ENCODE data around the gene AK1. TPM values are rescaled to one million over a fixed set of nuclear protein-coding genes. Genes with fewer than 3 reads are reported as not detected.

AK1 gene
- total and polyA plus RNA-seq, 10 of the 15 experiments (the other 5 are each of a cell fraction or from before 2014, with no cell fraction given): 0.23 to 3.1 (median 1.8) TPM

DNA sequence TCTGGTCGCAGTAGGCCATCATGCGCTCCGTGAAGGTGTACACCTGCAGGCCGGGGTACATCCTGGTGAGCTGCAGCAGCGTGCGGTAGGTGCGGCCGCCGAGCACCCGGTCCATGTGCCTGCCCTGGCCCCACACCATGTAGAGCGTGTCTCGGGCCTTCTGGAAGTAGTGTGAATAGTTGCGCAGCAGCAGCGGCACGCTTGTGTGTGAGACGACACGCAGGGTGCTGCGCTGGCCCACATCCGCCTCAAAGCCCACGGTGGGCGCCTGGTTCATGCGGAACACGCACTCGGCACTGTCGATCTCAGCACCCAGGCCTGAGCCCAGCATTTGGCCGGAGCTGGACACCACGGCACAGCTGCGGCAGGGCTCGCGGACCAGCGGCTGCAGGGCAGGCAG is 34.8 kb upstream of the AK1 start:
- Histone ChIP-seq H3K27ac (ENCODE audit: control insufficient read depth, insufficient read depth) (peak overlapping the region; percentile 86), H3K9me3 (replicated peaks; ENCODE audit: control insufficient read depth, insufficient read depth, low read length) (no peaks in the 10 kb centered on the region), H3K4me3 (no peak overlapping the region), H3K4me1 (ENCODE audit: control insufficient read depth, insufficient read depth, low read length) (peaks cover 40% of the 10 kb centered on the region), H3K9ac (ENCODE audit: control insufficient read depth, insufficient read depth, low read length) (peak overlapping the region; percentile 57), H2AFZ (ENCODE audit: control insufficient read depth, low read depth, low read length) (no peak overlapping the region), H3K27me3 (replicated peaks in 1 of 2; ENCODE audit: control insufficient read depth in 2 of 2, insufficient read depth in 2 of 2, low read length in 1 of 2) (no peaks in the 10 kb centered on the region), H3K79me2 (ENCODE audit: control insufficient read depth, insufficient read depth, low read length) (peaks cover 39% of the 10 kb centered on the region), H3K4me2 (ENCODE audit: control insufficient read depth, insufficient read depth) (peak overlapping the region; percentile 90), H4K20me1 (ENCODE audit: control insufficient read depth, insufficient read depth) (no peaks in the 10 kb centered on the region), H3K36me3 (ENCODE audit: control insufficient read depth in 2 of 2, insufficient read depth in 2 of 2, low read length in 1 of 2) (peaks cover 10 to 22% of the 10 kb centered on the region in 2 experiments; a peak in 2 of 4 replicates)
- ChIA-PET RAD21 (ENCODE audit: unreplicated experiment) (interaction anchor here (1.3 to 1.7 kb wide), 2 partner anchors 9 to 141 kb away, joined by 3 to 4 read pairs; no protein-coding TSS in a partner anchor), CTCF (interaction anchor here (1.3 to 1.7 kb wide), 3 partner anchors 8 to 43 kb away, joined by 3 to 7 read pairs (median 5); no protein-coding TSS in a partner anchor), POLR2A (interaction anchor here (1.4 to 6.9 kb wide), 2 partner anchors 10 to 23 kb away, joined by 3 to 166 read pairs; partner anchors contain the start of gene ST6GALNAC6), SMC1A (ENCODE audit: uncharacterized antibody, unreplicated experiment) (interaction anchor here (0.7 kb wide), 1 partner anchor 133 kb away, joined by 3 read pairs; no protein-coding TSS in a partner anchor)
- intact Hi-C loops (cut with micrococcal nuclease; ENCODE audit: unreplicated experiment): no loop called here
- WGBS (ENCODE audit: insufficient coverage, insufficient replicate concordance, low lambda C conversion rate, missing lambda C conversion rate): 98% methylated on average over 23 of the region's 31 CpGs
- no peak for ATAC-seq
- in situ Hi-C loops (cut with MboI): loop anchor here (5.0 kb wide), 1 partner anchor 175 kb away; the partner anchor contains the start of gene TOR2A
- no peak for FAIRE-seq
- no TSS peak for BruUV-seq (replicated peaks)
- no peak for DNase-seq (ENCODE audit: low read depth, low spot score)
- TF ChIP-seq, protein P1, sequence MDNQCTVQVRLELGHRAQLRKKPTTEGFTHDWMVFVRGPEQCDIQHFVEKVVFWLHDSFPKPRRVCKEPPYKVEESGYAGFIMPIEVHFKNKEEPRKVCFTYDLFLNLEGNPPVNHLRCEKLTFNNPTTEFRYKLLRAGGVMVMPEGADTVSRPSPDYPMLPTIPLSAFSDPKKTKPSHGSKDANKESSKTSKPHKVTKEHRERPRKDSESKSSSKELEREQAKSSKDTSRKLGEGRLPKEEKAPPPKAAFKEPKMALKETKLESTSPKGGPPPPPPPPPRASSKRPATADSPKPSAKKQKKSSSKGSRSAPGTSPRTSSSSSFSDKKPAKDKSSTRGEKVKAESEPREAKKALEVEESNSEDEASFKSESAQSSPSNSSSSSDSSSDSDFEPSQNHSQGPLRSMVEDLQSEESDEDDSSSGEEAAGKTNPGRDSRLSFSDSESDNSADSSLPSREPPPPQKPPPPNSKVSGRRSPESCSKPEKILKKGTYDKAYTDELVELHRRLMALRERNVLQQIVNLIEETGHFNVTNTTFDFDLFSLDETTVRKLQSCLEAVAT (IDR thresholded peaks at IDR 0.05): peak; percentile 29; the same call in 1 of the 2 replicates
- no peak for TF ChIP-seq NRF1 (conservative IDR thresholded peaks at IDR 0.05; ENCODE audit: low read depth, low read length)

DNA sequence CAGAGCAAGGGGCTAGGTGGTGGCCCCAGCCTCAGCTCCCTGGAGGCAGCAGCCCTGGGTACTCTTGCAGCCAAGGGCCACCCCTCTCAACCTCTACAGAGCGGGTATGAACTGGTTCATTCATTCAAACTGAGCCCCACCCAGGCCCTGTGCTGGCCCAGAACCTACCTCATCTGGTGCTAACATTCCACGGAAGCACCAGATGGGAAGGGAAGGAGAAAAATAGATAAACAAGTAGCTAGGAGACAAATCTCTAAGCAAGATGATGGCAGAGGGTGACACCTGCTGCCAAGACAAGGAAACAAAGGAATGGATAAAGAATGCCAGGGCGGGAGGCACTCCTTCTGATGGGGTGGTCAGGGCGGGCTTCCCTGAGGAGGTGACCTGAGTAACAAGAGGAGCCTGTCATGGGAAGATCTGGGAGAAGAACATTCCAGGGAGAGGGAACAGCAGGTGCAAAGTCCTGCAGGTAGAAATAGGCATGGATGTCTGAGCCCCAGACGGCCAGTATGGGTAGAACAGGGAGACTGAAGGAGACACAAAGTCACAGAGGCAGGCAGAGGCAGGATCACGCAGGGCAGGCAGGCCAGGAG is 33.2 kb upstream of the AK1 start:
- H3K79me2 ChIP-seq (ENCODE audit: control insufficient read depth, insufficient read depth, low read length): peaks cover 30% of the 10 kb centered on the region
- FAIRE-seq (peak; percentile 7), DNase-seq (ENCODE audit: low read depth, low spot score) (no peak), ATAC-seq (no peak)
- H3K36me3 ChIP-seq (ENCODE audit: control insufficient read depth in 2 of 2, insufficient read depth in 2 of 2, low read length in 1 of 2): peaks cover 10 to 22% of the 10 kb centered on the region in 2 experiments; a peak in 2 of 4 replicates
- H2AFZ ChIP-seq (ENCODE audit: control insufficient read depth, low read depth, low read length): no peak overlapping the region
- no peaks in the 10 kb centered on the region for H4K20me1 ChIP-seq (ENCODE audit: control insufficient read depth, insufficient read depth)
- H3K4me3 ChIP-seq: peak overlapping the region; percentile 35; the same call in 1 of the 2 replicates
- ChIA-PET POLR2A (interaction anchor here (0.5 to 2.4 kb wide), 2 partner anchors 9 to 29 kb away, joined by 3 to 6 read pairs; no protein-coding TSS in a partner anchor), RAD21 (ENCODE audit: unreplicated experiment) (interaction anchor here (0.5 to 1.7 kb wide), 10 partner anchors 11 to 321 kb away, joined by 3 to 11 read pairs (median 4); partner anchors contain the start of genes CDK9, FPGS and TOR2A), SMC1A (ENCODE audit: uncharacterized antibody, unreplicated experiment) (interaction anchor here (1.1 to 2.3 kb wide), 5 partner anchors 11 to 176 kb away, joined by 3 to 9 read pairs (median 6); partner anchors contain the start of gene TOR2A), CTCF (interaction anchor here (0.8 to 2.4 kb wide), 11 partner anchors 10 to 199 kb away, joined by 3 to 10 read pairs (median 5); partner anchors contain the start of genes ST6GALNAC6 and TOR2A)
- no peaks in the 10 kb centered on the region for H3K9me3 ChIP-seq (replicated peaks; ENCODE audit: control insufficient read depth, insufficient read depth, low read length)
- BruUV-seq (replicated peaks): no TSS peak
- peak overlapping the region; percentile 76 for H3K4me2 ChIP-seq (ENCODE audit: control insufficient read depth, insufficient read depth)
- H3K27me3 ChIP-seq (replicated peaks in 1 of 2; ENCODE audit: control insufficient read depth in 2 of 2, insufficient read depth in 2 of 2, low read length in 1 of 2): no peaks in the 10 kb centered on the region
- intact Hi-C loops (cut with micrococcal nuclease; ENCODE audit: unreplicated experiment) (no loop called here), in situ Hi-C loops (cut with MboI) (loop anchor here (5.0 kb wide), 1 partner anchor 173 kb away; the partner anchor contains the start of gene TOR2A)
- peaks cover 54% of the 10 kb centered on the region for H3K4me1 ChIP-seq (ENCODE audit: control insufficient read depth, insufficient read depth, low read length)
- 15% methylated on average over 6 of the region's 6 CpGs for WGBS (ENCODE audit: insufficient coverage, insufficient replicate concordance, low lambda C conversion rate, missing lambda C conversion rate)
- H3K27ac ChIP-seq (ENCODE audit: control insufficient read depth, insufficient read depth): peak overlapping the region; percentile 86
- H3K9ac ChIP-seq (ENCODE audit: control insufficient read depth, insufficient read depth, low read length): peak overlapping the region; percentile 45
- TF ChIP-seq SMC3 (IDR thresholded peaks at IDR 0.05; ENCODE audit: borderline replicate concordance, low read length) (peak; percentile 13; the same call in 1 of the 2 replicates), SMARCA5 (IDR thresholded peaks at IDR 0.05) (peak; percentile 54; the same call in 1 of the 2 replicates), RAD21 (IDR thresholded peaks at IDR 0.05; ENCODE audit: insufficient read depth, low read depth, low read length) (peak; percentile 41; the same call in 1 of the 2 replicates), ZZZ3 (IDR thresholded peaks at IDR 0.05; ENCODE audit: control insufficient read depth, insufficient read length, low read depth) (no peak), IKZF2 (IDR thresholded peaks at IDR 0.05) (peak in 1 of 2 experiments; percentile 41; a peak in 2 of 4 replicates), RAD51 (IDR thresholded peaks at IDR 0.05) (no peak)
- TF ChIP-seq, protein P2, sequence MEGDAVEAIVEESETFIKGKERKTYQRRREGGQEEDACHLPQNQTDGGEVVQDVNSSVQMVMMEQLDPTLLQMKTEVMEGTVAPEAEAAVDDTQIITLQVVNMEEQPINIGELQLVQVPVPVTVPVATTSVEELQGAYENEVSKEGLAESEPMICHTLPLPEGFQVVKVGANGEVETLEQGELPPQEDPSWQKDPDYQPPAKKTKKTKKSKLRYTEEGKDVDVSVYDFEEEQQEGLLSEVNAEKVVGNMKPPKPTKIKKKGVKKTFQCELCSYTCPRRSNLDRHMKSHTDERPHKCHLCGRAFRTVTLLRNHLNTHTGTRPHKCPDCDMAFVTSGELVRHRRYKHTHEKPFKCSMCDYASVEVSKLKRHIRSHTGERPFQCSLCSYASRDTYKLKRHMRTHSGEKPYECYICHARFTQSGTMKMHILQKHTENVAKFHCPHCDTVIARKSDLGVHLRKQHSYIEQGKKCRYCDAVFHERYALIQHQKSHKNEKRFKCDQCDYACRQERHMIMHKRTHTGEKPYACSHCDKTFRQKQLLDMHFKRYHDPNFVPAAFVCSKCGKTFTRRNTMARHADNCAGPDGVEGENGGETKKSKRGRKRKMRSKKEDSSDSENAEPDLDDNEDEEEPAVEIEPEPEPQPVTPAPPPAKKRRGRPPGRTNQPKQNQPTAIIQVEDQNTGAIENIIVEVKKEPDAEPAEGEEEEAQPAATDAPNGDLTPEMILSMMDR (IDR thresholded peaks at IDR 0.05 in 2 of 3, conservative IDR thresholded peaks at IDR 0.05 in 1 of 3; ENCODE audit: control insufficient read depth in 2 of 3, extremely low read depth in 1 of 3, insufficient read depth in 1 of 3, low read depth in 3 of 3, low read length in 3 of 3): peak; percentile 20 to 49 (median 33); a peak in 4 of 6 replicates

Data from GM12878 (cell line).